ENCODE measurements around the gene PPP2R5A. TPM values are rescaled to one million over a fixed set of nuclear protein-coding genes. Genes with fewer than 3 reads are reported as not detected.

The PPP2R5A gene
- total RNA-seq = 29.4 and 44.4 TPM in 2 replicates

DNA sequence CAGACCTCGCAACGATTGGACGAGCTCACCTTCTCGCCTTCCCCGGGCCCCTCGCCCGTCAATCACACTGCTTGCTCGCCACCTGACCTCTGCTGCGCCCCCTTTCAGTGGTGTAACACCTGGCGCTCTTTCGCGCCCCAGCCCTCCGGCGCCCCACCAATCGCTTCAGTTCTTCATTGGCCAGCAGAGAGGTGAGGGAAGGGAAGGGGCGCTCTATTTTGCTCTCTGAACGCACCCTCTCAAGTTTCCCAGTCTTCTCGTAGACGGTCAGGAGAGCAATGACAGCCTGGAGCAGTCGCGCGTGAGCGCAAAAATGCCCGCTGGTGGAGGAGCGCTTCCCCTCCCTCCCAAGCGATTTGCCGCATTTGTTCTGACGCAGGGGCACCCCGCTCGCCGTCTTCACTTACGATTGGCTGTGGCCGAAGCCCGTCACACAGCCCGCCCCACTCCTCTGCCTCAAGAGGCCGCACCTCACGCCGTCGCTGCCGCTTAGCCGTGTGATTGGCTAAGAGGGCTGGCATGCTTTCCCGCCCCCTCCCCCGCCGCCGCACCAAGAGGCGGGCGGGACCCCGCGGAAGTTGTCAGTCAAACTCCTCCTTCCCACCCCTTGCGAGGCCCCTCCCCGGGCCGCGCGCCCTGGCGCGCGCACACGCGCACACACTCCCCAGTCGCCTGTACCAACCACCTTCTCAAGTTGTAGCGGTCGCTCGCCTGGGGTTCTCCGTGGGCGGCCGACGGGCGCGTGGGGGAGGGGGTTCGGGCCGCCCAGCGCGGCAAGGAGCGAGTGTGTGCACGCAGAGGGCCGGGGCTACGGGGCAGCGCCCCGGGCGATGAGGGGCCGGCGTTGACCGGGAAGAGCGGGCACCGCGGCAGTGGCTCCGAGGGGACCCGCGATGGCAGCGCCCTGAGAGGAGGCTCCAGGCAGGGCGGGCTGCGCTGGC lies at the start of gene PPP2R5A:
Gene PPP2R5A (plus strand): TSS at position 667 of the 941 bp plus-strand sequence. CDS start 701 bp downstream, outside the sequence.

Small RNA genes lying within 50 kb of the gene (small RNA-seq; reads per million reads assigned to genes)
- gene SNORA16B = not detected

Other genes starting within 250 kb of the PPP2R5A start
- gene INTS7, start 249.9 kb upstream of the PPP2R5A start, total RNA-seq = 16.3 and 18.2 TPM in 2 replicates
- 13.4 and 28.4 TPM in 2 replicates for gene DTL, start 249.7 kb upstream of the PPP2R5A start, total RNA-seq
- gene PACC1, start 129.5 kb downstream of the PPP2R5A start, total RNA-seq = 10.8 and 14.2 TPM in 2 replicates
- 5.4 and 12.1 TPM in 2 replicates for gene NENF, start 147.5 kb downstream of the PPP2R5A start, total RNA-seq

Measured in vein endothelial cell (primary cell).